Osteoblast (primary cell): Measurements from ENCODE around the gene IL36RN. TPM values are rescaled to one million over a fixed set of nuclear protein-coding genes. Genes with fewer than 3 reads are reported as not detected.

Source experiments
- DNase-seq: peaks from one replicate; pipeline ENCODE4 v3.0.0; 2011; ENCODE audit warnings: low spot score, mixed read lengths; ENCODE audit not compliant: insufficient read length; ENCODE audit errors: missing footprints
- H2AFZ ChIP-seq: 2 replicates; pipeline ENCODE4 v1.6.0; 2011; ENCODE audit warnings: mild to moderate bottlenecking, low read length
- H3K27ac ChIP-seq: 2 replicates; pipeline ENCODE4 v1.5.1; 2011; ENCODE audit warnings: mild to moderate bottlenecking, low read depth, low read length, moderate library complexity
- H3K27me3 ChIP-seq: 2 replicates; pipeline ENCODE4 v1.6.0; 2012; ENCODE audit warnings: mild to moderate bottlenecking, control low read depth, inconsistent platforms, low read length, moderate library complexity; ENCODE audit not compliant: insufficient read depth
- H3K36me3 ChIP-seq: 2 replicates; pipeline ENCODE4 v1.5.1; 2011; ENCODE audit warnings: mild to moderate bottlenecking, low read length, control low read depth, moderate library complexity; ENCODE audit not compliant: insufficient read depth
- H3K4me1 ChIP-seq: 2 replicates; pipeline ENCODE4 v1.5.1; 2011; ENCODE audit warnings: mild to moderate bottlenecking, low read length, control low read depth, moderate library complexity; ENCODE audit not compliant: insufficient read depth
- H3K4me2 ChIP-seq: 2 replicates; pipeline ENCODE4 v1.6.0; 2011; ENCODE audit warnings: mild to moderate bottlenecking, low read length; ENCODE audit not compliant: insufficient read depth
- H3K4me3 ChIP-seq: fragments of 200-600 bp; sonication (generic); 3 replicates; pipeline ENCODE4 v1.5.1; 2012; ENCODE audit warnings: mild to moderate bottlenecking, low read length, inconsistent platforms; ENCODE audit not compliant: insufficient read depth
- H3K79me2 ChIP-seq: 2 replicates; pipeline ENCODE4 v1.6.0; 2012; ENCODE audit warnings: mild to moderate bottlenecking, low read length, control low read depth, inconsistent platforms; ENCODE audit not compliant: insufficient read depth
- H3K9me3 ChIP-seq: 2 replicates; pipeline ENCODE4 v1.5.1; 2011; ENCODE audit warnings: low read depth, low read length, control low read depth
- H4K20me1 ChIP-seq: 2 replicates; pipeline ENCODE4 v1.6.0; 2012; ENCODE audit warnings: mild to moderate bottlenecking, low read length, control low read depth; ENCODE audit not compliant: insufficient read depth
- CTCF ChIP-seq: IDR thresholded peaks from 2 replicates; pipeline ENCODE4 v1.5.1; 2011; ENCODE audit warnings: mild to moderate bottlenecking, low read depth, low read length, moderate library complexity; ENCODE audit errors: extremely low read depth
- total RNA-seq: library from RNA; depleted of rRNA; stranded (reverse); fragments of >200 nt; gene quantifications from 2 replicates; pipeline ENCODE4 v1.2.3, GENCODE V29; 2012

IL36RN gene
- total RNA-seq, 1 donor: not detected

GRCh38 chr2:113083296-113083695 is 24.3 kb downstream of the IL36RN start:
- no peak for TF ChIP-seq CTCF
- Histone ChIP-seq H3K4me2 (no peak overlapping the region), H3K36me3 (no peaks in the 10 kb centered on the region), H3K4me3 (no peak overlapping the region), H3K27me3 (peaks cover 23% of the 10 kb centered on the region), H3K79me2 (no peaks in the 10 kb centered on the region), H3K27ac (no peak overlapping the region), H4K20me1 (no peaks in the 10 kb centered on the region), H3K4me1 (peaks cover 2% of the 10 kb centered on the region), H3K9me3 (no peaks in the 10 kb centered on the region), H2AFZ (no peak overlapping the region)
- no peak for DNase-seq

- no peaks in the 10 kb centered on the region for H3K36me3 ChIP-seq
- no peaks in the 10 kb centered on the region for H3K9me3 ChIP-seq
- H3K27me3 ChIP-seq: peaks cover 27% of the 10 kb centered on the region
- H3K4me3 ChIP-seq: no peak overlapping the region
- no peak overlapping the region for H2AFZ ChIP-seq
- no peak overlapping the region for H3K27ac ChIP-seq
- no peaks in the 10 kb centered on the region for H3K4me1 ChIP-seq
- H3K4me2 ChIP-seq: no peak overlapping the region
- no peak for DNase-seq
- peak; percentile 53 for TF ChIP-seq CTCF
- H4K20me1 ChIP-seq: no peaks in the 10 kb centered on the region
- no peaks in the 10 kb centered on the region for H3K79me2 ChIP-seq
Measured at GRCh38 chr2:113084249-113085000, 25.4 kb downstream of the IL36RN start.

GRCh38 chr2:113085542-113085941 is 26.5 kb downstream of the IL36RN start:
- Histone ChIP-seq H4K20me1 (no peaks in the 10 kb centered on the region), H3K36me3 (no peaks in the 10 kb centered on the region), H2AFZ (no peak overlapping the region), H3K27me3 (peaks cover 29% of the 10 kb centered on the region), H3K27ac (no peak overlapping the region), H3K4me1 (no peaks in the 10 kb centered on the region), H3K4me3 (no peak overlapping the region), H3K9me3 (no peaks in the 10 kb centered on the region), H3K79me2 (no peaks in the 10 kb centered on the region), H3K4me2 (no peak overlapping the region)
- TF ChIP-seq CTCF: no peak
- DNase-seq: no peak

- Histone ChIP-seq H3K4me3 (no peak overlapping the region), H3K9me3 (no peaks in the 10 kb centered on the region), H3K4me2 (no peak overlapping the region), H3K36me3 (no peaks in the 10 kb centered on the region), H4K20me1 (no peaks in the 10 kb centered on the region), H3K4me1 (no peaks in the 10 kb centered on the region), H3K79me2 (no peaks in the 10 kb centered on the region), H2AFZ (no peak overlapping the region), H3K27me3 (peaks cover 34% of the 10 kb centered on the region), H3K27ac (no peak overlapping the region)
- no peak for DNase-seq
- TF ChIP-seq CTCF: no peak
Measured at GRCh38 chr2:113088213-113088992, 29.4 kb downstream of the IL36RN start.
